Panc1 (cell line): ENCODE results near the gene CCDC192. TPM values are rescaled to one million over a fixed set of nuclear protein-coding genes. Genes with fewer than 3 reads are reported as not detected.

ENCODE experiments used
- ATAC-seq: fragments of 200-7000 bp; cut with Tn5 transposase; 2 replicates; pipeline ENCODE4 v1.9.1; 2020; ENCODE audit warnings: mild to moderate bottlenecking, moderate library complexity
- BruUV-seq: library from RNA; stranded (reverse); fragments of 400-500 nt; replicated peaks from 2 replicates; lab custom pipeline; 2021; lab: Mats Ljungman, UMichigan
- CTCF ChIA-PET: fragments of 300-600 bp; sonication (Branson Sonifier 250); formaldehyde crosslinking; loops from one replicate; lab custom pipeline; 2022; ENCODE audit warnings: antibody characterized with exemption; lab: Charles Lee
- POLR2A ChIA-PET: fragments of 300-600 bp; sonication (Branson Sonifier 250); formaldehyde crosslinking; loops from one replicate; lab custom pipeline; 2022; ENCODE audit warnings: antibody characterized with exemption; lab: Charles Lee
- DNase-seq: peaks from one replicate; pipeline ENCODE4 v3.0.0-alpha.2; 2010; ENCODE audit warnings: low read depth, low spot score
- H3K27ac ChIP-seq: 2 replicates; pipeline ENCODE4 v1.5.1; 2011; ENCODE audit warnings: mild to moderate bottlenecking, low read length, inconsistent platforms
- H3K27me3 ChIP-seq: fragments of 200-500 bp; sonication (Bioruptor generic); 2 replicates; pipeline ENCODE4 v1.6.0; 2014; ENCODE audit warnings: low read length, inconsistent platforms; ENCODE audit not compliant: control insufficient read depth, insufficient read depth
- H3K36me3 ChIP-seq: fragments of 200-500 bp; sonication (Bioruptor generic); 2 replicates; pipeline ENCODE4 v1.5.1; 2014; ENCODE audit warnings: inconsistent platforms, mild to moderate bottlenecking, low read length, moderate library complexity; ENCODE audit not compliant: control insufficient read depth, insufficient read depth
- H3K4me1 ChIP-seq: 2 replicates; pipeline ENCODE4 v1.5.1; 2011; ENCODE audit warnings: inconsistent platforms, mild to moderate bottlenecking, low read length, moderate library complexity; ENCODE audit not compliant: control insufficient read depth, insufficient read depth
- H3K4me3 ChIP-seq, 2 experiments: 2 replicates each; pipeline ENCODE4 v1.5.1; 2011 to 2012; ENCODE audit warnings: low read depth in 2 of 2, low read length in 2 of 2, mild to moderate bottlenecking in 2 of 2, inconsistent platforms in 1 of 2, moderate library complexity in 1 of 2
- H3K9me3 ChIP-seq: fragments of 200-500 bp; sonication (Bioruptor generic); 2 replicates; pipeline ENCODE4 v1.5.1; 2014; ENCODE audit warnings: low read depth, mild to moderate bottlenecking, inconsistent platforms, low read length, moderate library complexity; ENCODE audit not compliant: control insufficient read depth, insufficient read depth
- POLR2AphosphoS5 ChIP-seq: IDR thresholded peaks from 2 replicates; pipeline ENCODE4 v1.6.1; 2012; ENCODE audit warnings: mild to moderate bottlenecking, low read depth, low read length, moderate library complexity
- SIN3A ChIP-seq: IDR thresholded peaks from 2 replicates; pipeline ENCODE4 v1.6.1; 2012; ENCODE audit warnings: low read depth, mild to moderate bottlenecking, low read length, moderate library complexity, borderline replicate concordance; ENCODE audit not compliant: insufficient read depth
- TCF7L2 ChIP-seq: IDR thresholded peaks from 2 replicates; pipeline ENCODE4 v1.6.1; 2011; ENCODE audit warnings: mild to moderate bottlenecking, low read depth, low read length, inconsistent platforms
- in situ Hi-C: cut with HindIII; loops from 2 replicates; pipeline ENCODE4 v1.10.0; 2016; ENCODE audit warnings: low sequenced_read_pairs, low pct_unique_long_range_greater_than_20kb
- intact Hi-C: fragments of 100-400 bp; cut with micrococcal nuclease; formaldehyde crosslinking; loops from one replicate; pipeline ENCODE4 v1.10.0; 2022; ENCODE audit not compliant: unreplicated experiment
- total RNA-seq: library from RNA; stranded (reverse); gene quantifications from one replicate; pipeline ENCODE4 v1.2.1, GENCODE V29; 2021; ENCODE audit not compliant: unreplicated experiment
- TF ChIP-seq, protein P1 (sequence below): fragments of 450-650 bp; IDR thresholded peaks from 2 replicates; pipeline ENCODE4 v1.5.1; 2017; ENCODE audit warnings: mild to moderate bottlenecking
- TF ChIP-seq, protein P2 (sequence below), 2 experiments: IDR thresholded peaks; 2 replicates each; pipeline ENCODE4 v1.6.1; 2011 to 2012; ENCODE audit warnings: low read depth in 2 of 2, control low read depth in 1 of 2, low read length in 1 of 2, mild to moderate bottlenecking in 1 of 2, moderate library complexity in 1 of 2; ENCODE audit not compliant: insufficient read depth in 1 of 2

Gene CCDC192
- total RNA-seq, 1 experiment from 2014 or later: not detected

DNA sequence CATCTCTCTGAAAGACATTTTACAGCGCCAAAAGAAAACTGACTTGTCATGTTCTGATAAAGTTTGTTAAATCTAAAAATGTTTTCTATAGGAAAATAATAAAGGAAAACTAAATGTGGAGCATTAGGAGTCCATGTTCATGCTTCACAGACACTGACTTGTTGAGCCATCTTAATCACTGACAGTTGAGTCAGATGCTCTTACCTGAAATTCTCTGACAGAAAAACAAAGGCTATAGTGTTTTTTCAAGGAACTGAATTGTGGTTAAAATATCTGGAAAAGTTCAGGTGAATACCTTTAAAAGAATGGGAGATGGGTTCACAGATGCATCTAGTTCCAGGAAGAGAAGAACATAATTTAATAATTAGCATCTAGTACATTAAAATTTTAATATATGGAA, 266.9 kb downstream of the CCDC192 start:
- ChIA-PET CTCF (no interaction called here), POLR2A (no interaction called here)
- H3K4me3 ChIP-seq: no peak overlapping the region
- intact Hi-C loops: no loop called here
- H3K27me3 ChIP-seq: no peaks in the 10 kb centered on the region
- DNase-seq (no peak), ATAC-seq (no peak)
- in situ Hi-C loops: no loop called here
- TF ChIP-seq, protein P1, sequence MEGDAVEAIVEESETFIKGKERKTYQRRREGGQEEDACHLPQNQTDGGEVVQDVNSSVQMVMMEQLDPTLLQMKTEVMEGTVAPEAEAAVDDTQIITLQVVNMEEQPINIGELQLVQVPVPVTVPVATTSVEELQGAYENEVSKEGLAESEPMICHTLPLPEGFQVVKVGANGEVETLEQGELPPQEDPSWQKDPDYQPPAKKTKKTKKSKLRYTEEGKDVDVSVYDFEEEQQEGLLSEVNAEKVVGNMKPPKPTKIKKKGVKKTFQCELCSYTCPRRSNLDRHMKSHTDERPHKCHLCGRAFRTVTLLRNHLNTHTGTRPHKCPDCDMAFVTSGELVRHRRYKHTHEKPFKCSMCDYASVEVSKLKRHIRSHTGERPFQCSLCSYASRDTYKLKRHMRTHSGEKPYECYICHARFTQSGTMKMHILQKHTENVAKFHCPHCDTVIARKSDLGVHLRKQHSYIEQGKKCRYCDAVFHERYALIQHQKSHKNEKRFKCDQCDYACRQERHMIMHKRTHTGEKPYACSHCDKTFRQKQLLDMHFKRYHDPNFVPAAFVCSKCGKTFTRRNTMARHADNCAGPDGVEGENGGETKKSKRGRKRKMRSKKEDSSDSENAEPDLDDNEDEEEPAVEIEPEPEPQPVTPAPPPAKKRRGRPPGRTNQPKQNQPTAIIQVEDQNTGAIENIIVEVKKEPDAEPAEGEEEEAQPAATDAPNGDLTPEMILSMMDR: no peak
- H3K36me3 ChIP-seq: no peaks in the 10 kb centered on the region
- no peak overlapping the region for H3K27ac ChIP-seq
- BruUV-seq: no TSS peak
- no peaks in the 10 kb centered on the region for H3K9me3 ChIP-seq
- no peaks in the 10 kb centered on the region for H3K4me1 ChIP-seq

DNA sequence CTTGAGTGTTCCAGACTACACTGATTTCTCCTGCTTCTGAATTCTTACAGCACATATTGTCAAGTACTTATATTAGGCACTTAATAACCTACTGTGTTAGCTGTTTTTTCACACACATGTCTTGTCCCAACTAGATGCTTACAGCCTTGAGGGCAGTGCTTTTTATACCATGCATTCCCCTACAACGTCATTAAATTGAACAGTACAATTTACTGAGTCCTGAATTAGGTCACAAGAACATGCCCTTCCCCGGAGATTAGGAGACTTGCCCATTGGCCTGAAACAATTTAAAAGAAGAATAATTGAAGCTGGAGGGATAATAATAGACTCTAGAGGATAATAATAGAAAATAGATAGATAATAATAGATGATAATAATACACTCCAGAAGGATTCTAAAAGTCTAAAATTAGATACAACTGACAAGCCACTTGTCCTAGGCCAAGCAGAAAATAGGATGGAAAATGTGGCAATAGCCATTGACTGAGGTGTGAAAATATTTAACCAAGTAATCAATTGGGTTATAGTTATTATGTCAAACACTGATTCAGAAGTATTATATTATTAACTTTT, 267.7 kb downstream of the CCDC192 start:
- DNase-seq (no peak), ATAC-seq (no peak)
- Histone ChIP-seq H3K27me3 (no peaks in the 10 kb centered on the region), H3K9me3 (no peaks in the 10 kb centered on the region), H3K27ac (no peak overlapping the region), H3K4me3 (no peak overlapping the region), H3K4me1 (no peaks in the 10 kb centered on the region), H3K36me3 (no peaks in the 10 kb centered on the region)
- BruUV-seq: no TSS peak
- ChIA-PET POLR2A (no interaction called here), CTCF (no interaction called here)
- intact Hi-C loops (no loop called here), in situ Hi-C loops (no loop called here)
- TF ChIP-seq, protein P2, sequence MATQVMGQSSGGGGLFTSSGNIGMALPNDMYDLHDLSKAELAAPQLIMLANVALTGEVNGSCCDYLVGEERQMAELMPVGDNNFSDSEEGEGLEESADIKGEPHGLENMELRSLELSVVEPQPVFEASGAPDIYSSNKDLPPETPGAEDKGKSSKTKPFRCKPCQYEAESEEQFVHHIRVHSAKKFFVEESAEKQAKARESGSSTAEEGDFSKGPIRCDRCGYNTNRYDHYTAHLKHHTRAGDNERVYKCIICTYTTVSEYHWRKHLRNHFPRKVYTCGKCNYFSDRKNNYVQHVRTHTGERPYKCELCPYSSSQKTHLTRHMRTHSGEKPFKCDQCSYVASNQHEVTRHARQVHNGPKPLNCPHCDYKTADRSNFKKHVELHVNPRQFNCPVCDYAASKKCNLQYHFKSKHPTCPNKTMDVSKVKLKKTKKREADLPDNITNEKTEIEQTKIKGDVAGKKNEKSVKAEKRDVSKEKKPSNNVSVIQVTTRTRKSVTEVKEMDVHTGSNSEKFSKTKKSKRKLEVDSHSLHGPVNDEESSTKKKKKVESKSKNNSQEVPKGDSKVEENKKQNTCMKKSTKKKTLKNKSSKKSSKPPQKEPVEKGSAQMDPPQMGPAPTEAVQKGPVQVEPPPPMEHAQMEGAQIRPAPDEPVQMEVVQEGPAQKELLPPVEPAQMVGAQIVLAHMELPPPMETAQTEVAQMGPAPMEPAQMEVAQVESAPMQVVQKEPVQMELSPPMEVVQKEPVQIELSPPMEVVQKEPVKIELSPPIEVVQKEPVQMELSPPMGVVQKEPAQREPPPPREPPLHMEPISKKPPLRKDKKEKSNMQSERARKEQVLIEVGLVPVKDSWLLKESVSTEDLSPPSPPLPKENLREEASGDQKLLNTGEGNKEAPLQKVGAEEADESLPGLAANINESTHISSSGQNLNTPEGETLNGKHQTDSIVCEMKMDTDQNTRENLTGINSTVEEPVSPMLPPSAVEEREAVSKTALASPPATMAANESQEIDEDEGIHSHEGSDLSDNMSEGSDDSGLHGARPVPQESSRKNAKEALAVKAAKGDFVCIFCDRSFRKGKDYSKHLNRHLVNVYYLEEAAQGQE (IDR thresholded peaks at IDR 0.05; ENCODE audit: insufficient read depth in 1 of 2, low read depth in 2 of 2, low read length in 1 of 2): no peak
- TF ChIP-seq POLR2AphosphoS5 (no peak), TCF7L2 (no peak), SIN3A (no peak)
- TF ChIP-seq, protein P1: no peak
